Astrocyte (in vitro differentiated cells and primary cell): ENCODE data around the gene RAB11B.

ENCODE experiments used
- EZH2 ChIP-seq: IDR thresholded peaks from 2 replicates; pipeline ENCODE4 v1.6.1; 2012; ENCODE audit warnings: mild to moderate bottlenecking, low read length, inconsistent platforms; ENCODE audit not compliant: insufficient read depth
- TF ChIP-seq, protein P1 (sequence below): IDR thresholded peaks from 2 replicates; pipeline ENCODE4 v1.5.1; 2011; ENCODE audit warnings: low read depth, mild to moderate bottlenecking, inconsistent platforms, low read length, moderate library complexity; ENCODE audit not compliant: insufficient read depth

DNA sequence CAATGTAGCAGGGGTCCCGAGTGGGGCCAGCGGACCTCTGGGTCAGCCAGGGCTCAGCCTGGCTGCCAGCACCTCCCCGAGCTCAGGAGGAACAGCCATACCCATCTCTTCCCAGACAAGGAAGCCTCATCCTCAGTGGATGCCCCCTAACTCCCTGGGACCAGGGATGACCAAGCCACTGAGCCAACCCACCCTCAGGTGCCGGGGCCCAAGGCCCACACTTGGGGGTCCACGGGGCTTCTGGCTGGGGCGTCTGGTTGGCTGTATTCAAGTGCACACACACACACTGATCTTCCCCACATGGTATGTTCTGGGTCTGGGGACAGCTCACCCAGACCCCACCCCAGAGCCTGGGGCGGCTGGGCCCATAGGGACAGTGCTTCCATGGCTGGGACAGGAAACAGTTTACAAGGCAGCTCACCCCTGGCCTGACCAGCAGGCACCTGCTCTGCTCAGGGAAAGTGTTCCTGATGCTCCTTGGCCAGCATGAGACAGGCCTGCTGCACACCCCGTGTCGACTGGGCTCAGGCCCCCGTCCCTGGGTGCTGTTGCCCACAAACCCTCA lies 7.7 kb downstream of the RAB11B start:
- TF ChIP-seq, protein P1, sequence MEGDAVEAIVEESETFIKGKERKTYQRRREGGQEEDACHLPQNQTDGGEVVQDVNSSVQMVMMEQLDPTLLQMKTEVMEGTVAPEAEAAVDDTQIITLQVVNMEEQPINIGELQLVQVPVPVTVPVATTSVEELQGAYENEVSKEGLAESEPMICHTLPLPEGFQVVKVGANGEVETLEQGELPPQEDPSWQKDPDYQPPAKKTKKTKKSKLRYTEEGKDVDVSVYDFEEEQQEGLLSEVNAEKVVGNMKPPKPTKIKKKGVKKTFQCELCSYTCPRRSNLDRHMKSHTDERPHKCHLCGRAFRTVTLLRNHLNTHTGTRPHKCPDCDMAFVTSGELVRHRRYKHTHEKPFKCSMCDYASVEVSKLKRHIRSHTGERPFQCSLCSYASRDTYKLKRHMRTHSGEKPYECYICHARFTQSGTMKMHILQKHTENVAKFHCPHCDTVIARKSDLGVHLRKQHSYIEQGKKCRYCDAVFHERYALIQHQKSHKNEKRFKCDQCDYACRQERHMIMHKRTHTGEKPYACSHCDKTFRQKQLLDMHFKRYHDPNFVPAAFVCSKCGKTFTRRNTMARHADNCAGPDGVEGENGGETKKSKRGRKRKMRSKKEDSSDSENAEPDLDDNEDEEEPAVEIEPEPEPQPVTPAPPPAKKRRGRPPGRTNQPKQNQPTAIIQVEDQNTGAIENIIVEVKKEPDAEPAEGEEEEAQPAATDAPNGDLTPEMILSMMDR, result no peak
- TF ChIP-seq EZH2, result no peak
